Left lobe of liver (tissue), 2 donors: ENCODE results near the gene ZNF507. TPM values are rescaled to one million over a fixed set of nuclear protein-coding genes. Genes with fewer than 3 reads are reported as not detected.

Source experiments
- ATAC-seq: fragments of 200-7000 bp; cut with Tn5 transposase; one replicate; pipeline ENCODE4 v1.9.1; 2020; ENCODE audit warnings: mild to moderate bottlenecking, moderate library complexity
- DNase-seq: peaks from one replicate; pipeline ENCODE4 v3.0.0-alpha.2; 2020; ENCODE audit warnings: low spot score
- total RNA-seq: library from RNA; stranded (reverse); gene quantifications from one replicate; pipeline ENCODE4 v1.2.1, GENCODE V29; 2021
- donor health status: DM: no; HTN: no; CAD: no; lungs with moderate emphysema.
- donor health status: DM: no; HTN: yes; CAD: no.

The ZNF507 gene
- total RNA-seq, 1 donor from 2014 or later = 7.6 TPM

DNA sequence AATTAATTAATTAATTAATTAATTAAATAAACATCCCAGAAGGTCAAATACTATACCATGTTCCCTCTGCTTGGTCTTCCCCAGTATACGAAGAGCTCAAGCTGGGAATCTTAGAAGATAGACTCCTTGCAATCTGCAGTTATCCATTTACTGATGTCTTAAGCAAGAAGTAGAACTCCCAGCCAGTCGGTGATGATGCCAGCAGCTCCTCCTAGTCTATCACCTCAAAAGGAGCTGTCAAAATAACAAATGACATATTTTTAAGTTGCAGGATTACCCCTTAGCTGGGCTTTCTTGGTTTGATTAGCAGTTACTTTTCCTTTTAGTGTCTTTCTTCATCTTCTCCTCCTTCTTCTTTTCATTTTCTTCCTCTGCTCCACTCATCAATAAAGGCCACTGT, 6.0 kb upstream of the ZNF507 start:
- ATAC-seq (no peak), DNase-seq (no peak)

DNA sequence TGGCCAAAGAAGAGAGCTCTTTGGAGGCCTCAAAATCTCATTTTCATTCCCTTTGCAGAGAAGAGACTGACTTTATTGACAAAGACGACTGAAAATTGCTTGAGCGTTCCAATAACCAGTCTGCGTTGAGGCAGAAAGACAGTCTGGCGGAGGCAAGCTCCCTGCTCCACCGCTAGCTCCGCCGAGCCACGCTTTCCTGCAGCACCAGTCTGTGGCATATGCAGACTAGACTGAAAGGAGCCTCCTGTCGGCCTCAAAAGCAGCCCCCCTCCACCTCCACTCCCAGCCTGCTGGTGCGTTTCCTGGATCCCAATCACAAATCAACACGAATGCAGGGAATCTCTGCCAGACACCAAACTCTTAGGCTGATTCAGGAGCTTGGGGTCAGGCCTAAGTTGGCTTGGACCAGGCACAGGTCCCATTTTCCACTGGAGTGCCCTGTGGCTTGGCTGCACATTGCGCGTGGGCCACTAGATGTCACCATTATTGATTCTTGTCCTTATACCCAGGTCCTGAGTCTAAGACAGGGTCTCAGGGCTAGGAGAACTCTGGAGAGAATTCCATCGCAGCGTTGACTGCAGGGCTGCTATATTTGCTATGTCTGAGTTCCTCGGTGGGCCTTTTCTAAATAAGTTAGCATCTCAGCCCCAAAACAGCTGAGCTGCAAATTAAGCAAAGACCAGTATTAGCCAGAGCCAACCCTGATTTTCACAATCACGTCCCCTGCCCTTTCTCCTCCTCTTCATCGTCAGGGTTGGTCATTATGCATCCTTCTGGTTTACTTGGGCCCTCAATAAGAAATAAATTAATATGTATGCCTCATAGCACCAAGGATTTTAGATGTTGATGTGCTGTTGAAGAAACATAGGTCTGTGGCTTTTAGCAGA, 5.2 kb upstream of the ZNF507 start:
- DNase-seq = peak; percentile 77
- ATAC-seq = peak; percentile 97

DNA sequence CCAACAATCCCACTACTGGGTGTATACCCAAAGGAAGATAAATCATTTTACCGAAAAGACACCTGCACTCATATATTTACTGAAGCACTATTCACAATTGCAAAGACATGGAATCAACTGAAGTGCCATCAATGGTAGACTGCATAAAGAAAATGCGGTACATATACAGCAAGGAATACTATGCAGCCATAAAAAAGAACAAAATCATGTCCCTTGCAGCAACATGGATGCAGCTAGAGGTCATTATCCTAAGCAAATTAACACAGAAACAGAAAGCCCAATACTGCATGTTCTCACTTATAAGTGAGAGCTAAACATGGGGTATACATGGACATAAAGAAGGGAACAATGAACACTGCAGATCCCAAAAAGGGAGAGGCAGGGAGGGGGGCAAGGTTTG, 2.7 kb upstream of the ZNF507 start:
- DNase-seq (no peak), ATAC-seq (no peak)

- DNase-seq (no peak), ATAC-seq (no peak)
Observed at GRCh38 chr19:32343550-32344262, 1.7 kb upstream of the ZNF507 start.

DNA sequence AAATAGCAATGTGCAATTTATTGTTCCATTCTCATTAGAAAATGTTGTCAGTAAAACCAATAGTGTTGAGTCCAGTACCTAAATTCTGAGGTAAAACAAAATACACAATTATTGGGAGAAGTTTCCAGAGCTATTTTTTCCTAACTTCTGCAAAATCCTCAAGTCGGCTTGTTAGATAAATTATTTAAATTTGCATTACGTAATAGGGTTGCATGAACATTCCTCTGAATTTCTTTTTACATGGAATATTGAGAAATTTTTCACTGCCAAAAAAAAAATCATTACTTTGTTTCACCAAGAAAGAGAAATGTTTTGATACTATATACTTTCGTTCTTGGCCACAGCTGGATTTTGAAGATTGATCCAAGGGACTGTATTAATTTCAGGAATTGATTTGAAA, 1.5 kb downstream of the ZNF507 start:
- no peak for ATAC-seq
- DNase-seq = no peak

DNA sequence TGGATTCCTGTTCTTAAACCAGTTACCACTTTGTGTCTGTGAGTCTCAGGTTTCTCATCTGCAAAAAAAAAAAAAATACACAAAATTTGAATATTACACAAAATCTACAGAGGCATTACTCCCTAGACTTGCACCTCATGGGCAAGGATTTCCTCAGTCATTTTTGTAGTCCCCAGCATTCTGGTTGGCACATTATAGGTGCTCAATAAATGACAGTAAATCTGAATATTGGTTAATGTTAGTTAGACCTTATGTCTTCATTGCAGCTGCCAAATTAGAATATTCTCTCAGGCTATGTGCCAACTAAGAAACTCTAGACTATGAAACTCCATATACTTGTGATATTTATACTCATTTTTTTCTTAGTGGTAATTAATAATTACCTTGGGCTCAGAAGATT, 2.2 kb downstream of the ZNF507 start:
- DNase-seq (no peak), ATAC-seq (no peak)

DNA sequence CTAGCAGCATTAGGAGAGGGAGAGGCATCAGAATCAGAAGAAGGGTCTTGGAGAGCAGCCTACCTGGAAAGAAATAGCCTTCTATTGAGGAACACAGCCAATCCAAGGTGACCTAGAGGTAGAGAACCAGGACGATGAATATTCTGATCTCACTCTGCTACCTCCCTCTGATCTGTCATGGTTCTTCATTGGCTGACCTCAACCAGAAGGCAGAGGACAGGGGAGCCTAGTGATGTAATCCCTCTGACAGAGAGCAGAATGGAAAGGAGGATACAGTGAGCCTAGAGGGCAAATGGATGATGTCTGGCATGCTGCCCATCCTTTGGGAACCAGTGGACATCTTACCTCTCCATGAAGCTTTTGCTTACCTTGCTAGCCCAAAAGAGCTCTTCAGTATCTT, 3.6 kb downstream of the ZNF507 start:
- DNase-seq (no peak), ATAC-seq (no peak)

DNA sequence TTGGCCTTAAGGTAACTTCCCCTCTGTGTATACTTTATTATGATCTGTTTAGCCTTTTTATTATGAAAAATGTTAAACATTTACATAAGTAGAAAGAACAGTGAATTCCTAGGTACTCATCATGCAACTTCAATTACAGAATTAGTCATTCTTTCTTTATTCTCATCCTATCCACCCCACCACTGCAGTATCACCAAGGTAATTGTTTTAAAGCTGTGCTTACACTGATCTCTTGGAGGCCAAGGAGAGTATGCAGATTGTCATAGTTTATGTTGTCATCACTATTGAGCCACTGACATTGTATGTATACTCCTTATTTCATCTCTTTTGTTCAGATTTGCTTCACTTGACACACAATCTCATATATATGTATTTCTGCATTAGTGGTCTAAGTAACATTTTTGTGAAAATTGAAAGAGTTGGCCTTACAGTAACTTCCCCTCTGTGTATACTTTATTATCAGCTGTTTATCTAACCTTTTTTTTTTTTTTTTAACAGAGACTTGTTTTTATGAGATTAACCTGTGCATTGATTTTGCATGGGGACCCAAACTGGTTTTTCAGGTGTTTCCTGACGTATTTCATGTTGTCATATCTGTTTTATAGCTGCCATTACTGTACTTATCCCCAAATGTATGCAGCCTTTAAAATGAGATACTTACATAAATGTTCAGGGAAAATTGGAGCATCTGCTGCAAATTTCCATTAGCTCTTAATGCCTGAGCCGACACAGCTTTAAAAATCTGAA, 4.5 kb downstream of the ZNF507 start:
- DNase-seq (no peak), ATAC-seq (no peak)

DNA sequence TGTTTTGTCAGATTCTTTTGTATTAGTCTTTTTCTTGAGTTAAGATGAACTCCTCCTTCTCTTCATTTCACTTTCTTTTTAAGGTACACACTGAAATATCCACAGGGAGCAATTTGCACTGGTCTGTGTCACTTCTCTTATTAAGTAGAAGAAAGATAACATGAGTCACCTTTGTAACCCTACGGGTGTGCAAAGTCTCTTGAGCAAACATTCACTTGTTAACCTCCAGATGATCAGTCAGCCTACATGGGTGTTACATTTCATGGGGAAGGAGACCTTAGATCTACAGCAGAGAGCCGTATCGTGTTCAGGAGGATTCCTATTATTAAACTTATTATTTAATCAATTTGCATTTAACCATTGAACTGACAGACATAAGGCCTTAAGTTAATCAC, 5.1 kb downstream of the ZNF507 start:
- ATAC-seq (peak; percentile 45), DNase-seq (no peak)

- DNase-seq = no peak
- no peak for ATAC-seq
Observed at GRCh38 chr19:32350987-32351348, 5.6 kb downstream of the ZNF507 start.

DNA sequence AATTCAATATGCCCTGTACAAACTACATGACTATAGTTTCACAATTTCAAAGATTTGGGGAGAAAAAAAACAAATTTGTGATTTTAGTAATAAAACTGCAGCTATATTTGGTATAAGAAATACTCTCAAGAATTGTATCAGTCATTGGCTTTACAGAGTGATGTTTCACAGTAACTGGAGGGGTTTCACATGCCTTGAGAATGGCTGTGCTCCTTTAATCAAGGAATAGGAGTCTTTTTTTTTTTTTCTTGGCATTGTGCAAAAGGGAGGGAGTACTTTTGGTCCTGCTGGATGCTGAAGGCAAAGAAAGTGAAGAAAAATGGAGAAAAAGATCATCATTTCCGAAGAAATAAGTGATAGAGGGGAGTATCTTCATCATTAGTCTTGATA, 6.8 kb downstream of the ZNF507 start:
- DNase-seq (no peak), ATAC-seq (no peak)

GRCh38 chr19:32354345-32354744, 8.9 kb downstream of the ZNF507 start:
- ATAC-seq = no peak

GRCh38 chr19:32355309-32355708, 9.9 kb downstream of the ZNF507 start:
- DNase-seq (no peak), ATAC-seq (no peak)

More at GRCh38 chr19:32354345-32354744, 8.9 kb downstream of the ZNF507 start:
- no peak for DNase-seq

GRCh38 chr19:32357720-32358119, 12.3 kb downstream of the ZNF507 start:
- ATAC-seq (peak; percentile 42), DNase-seq (no peak)

DNA sequence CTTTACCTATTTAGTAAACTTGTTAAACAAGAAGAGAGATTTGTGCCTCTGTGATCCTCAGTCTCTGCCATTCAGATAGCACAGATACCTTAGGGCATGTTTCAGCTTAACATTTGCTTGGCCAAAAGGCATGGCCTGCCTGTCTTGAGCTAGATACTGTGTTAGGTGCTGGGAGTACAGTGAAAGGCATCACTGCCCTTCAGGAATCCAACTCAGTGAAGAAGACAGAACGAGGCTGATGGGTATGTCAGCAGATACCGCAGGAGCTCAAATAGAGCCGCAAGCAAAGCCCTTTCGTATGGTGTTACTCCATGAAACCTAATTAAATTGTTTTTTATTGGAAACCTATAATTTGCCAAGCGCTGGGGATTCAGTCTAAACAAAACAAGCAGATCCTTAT, 12.9 kb downstream of the ZNF507 start:
- no peak for DNase-seq
- ATAC-seq = no peak

DNA sequence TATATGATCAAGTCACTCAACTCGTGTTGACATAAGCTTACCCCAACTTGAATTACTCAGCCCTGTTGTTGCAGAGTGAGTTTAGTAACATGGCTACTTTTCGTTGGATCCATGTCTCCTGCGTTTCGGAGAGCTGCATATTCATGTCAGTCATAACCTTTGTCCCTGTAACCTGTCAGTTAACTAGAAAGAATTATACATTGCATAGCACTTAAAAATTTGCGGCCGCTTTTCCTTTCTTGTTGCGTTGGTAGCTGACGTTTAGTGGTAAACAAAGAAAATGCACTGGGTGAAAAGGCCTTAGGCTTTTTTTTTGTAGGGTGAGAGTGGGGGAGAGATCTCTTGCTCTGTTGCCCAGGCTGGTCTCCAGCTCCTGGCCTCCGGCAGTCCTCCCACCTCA, 14.2 kb downstream of the ZNF507 start:
- no peak for DNase-seq
- no peak for ATAC-seq

GRCh38 chr19:32361574-32362317, 16.3 kb downstream of the ZNF507 start:
- no peak for ATAC-seq
- DNase-seq = no peak

- DNase-seq = no peak
- no peak for ATAC-seq
Observed at GRCh38 chr19:32362318-32362691, 16.9 kb downstream of the ZNF507 start.

- peak; percentile 81 for ATAC-seq
- no peak for DNase-seq
Observed at GRCh38 chr19:32363175-32363574, 17.8 kb downstream of the ZNF507 start.

GRCh38 chr19:32363632-32364031, 18.2 kb downstream of the ZNF507 start:
- DNase-seq (no peak), ATAC-seq (peak; percentile 42)

- DNase-seq = no peak
- ATAC-seq = no peak
Observed at GRCh38 chr19:32364040-32364439, 18.6 kb downstream of the ZNF507 start.
